ENCODE measurements around the gene APBA1. TPM values are rescaled to one million over a fixed set of nuclear protein-coding genes. Genes with fewer than 3 reads are reported as not detected.

Gene APBA1
- polyA plus RNA-seq, 1 experiment = 6.7 TPM

DNA sequence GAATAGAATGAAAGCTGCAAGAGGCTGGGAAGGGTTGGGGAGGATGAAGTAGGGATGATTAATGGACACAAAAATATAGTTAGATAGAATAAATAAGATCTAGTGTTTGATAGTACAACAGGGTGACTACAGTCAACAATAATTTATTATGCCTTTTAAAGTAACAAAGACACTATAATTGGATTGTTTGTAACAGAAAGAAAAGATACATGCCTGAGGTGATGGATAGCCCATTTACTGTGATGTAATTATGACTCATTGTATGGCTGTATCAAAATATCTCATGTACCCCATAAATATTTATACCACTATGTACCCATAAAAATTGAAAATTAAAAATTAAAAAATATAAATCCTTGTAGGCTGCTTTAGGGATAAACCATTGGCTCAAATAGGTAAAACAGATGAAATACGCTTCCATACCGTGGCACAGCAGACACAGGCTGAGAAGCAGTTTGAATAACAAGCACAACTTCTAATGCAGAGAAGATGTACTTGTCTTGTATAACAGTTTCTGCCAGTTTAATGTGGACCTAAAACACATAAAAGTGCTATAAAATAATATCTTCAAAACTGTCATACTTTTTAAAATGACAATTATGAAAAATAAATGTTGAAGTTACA, 34.9 kb downstream of the APBA1 start:
- POLR2A ChIA-PET = no interaction called here
- Histone ChIP-seq H3K4me3 (ENCODE audit: low read depth, low read length) (no peak overlapping the region), H3K9me3 (ENCODE audit: control insufficient read depth, insufficient read depth, low read length) (no peaks in the 10 kb centered on the region), H3K27me3 (ENCODE audit: control insufficient read depth, insufficient read depth, low read length) (no peaks in the 10 kb centered on the region), H3K27ac (ENCODE audit: low read depth, low read length) (no peak overlapping the region)
- DNase-seq (ENCODE audit: low read depth, low spot score) = no peak
- TF ChIP-seq, protein P1, sequence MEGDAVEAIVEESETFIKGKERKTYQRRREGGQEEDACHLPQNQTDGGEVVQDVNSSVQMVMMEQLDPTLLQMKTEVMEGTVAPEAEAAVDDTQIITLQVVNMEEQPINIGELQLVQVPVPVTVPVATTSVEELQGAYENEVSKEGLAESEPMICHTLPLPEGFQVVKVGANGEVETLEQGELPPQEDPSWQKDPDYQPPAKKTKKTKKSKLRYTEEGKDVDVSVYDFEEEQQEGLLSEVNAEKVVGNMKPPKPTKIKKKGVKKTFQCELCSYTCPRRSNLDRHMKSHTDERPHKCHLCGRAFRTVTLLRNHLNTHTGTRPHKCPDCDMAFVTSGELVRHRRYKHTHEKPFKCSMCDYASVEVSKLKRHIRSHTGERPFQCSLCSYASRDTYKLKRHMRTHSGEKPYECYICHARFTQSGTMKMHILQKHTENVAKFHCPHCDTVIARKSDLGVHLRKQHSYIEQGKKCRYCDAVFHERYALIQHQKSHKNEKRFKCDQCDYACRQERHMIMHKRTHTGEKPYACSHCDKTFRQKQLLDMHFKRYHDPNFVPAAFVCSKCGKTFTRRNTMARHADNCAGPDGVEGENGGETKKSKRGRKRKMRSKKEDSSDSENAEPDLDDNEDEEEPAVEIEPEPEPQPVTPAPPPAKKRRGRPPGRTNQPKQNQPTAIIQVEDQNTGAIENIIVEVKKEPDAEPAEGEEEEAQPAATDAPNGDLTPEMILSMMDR (IDR thresholded peaks at IDR 0.05; ENCODE audit: low read depth, low read length) = no peak
- CTCF ChIA-PET = no interaction called here

DNA sequence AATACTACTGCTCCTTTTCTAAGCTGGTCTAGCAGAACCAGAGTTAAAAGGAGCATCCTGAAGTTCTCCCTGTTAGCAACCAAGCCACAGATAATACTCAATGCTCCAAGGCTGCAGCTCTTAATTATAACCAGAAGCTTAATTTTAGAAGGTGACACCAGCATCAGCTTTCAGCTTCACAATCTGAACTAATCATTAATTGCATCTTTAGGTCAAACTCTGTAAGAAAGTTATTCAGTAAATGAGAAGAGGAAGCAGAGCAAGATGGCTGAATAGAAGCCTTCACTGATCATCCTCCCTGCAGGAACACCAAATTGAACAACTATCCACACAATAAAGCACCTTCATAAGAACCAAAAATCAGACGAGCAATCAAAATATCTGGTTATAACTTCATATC, 38.5 kb downstream of the APBA1 start:
- TF ChIP-seq, protein P1 (IDR thresholded peaks at IDR 0.05; ENCODE audit: low read depth, low read length) = no peak
- Histone ChIP-seq H3K27me3 (ENCODE audit: control insufficient read depth, insufficient read depth, low read length) (no peaks in the 10 kb centered on the region), H3K9me3 (ENCODE audit: control insufficient read depth, insufficient read depth, low read length) (no peaks in the 10 kb centered on the region), H3K4me3 (ENCODE audit: low read depth, low read length) (no peak overlapping the region), H3K27ac (ENCODE audit: low read depth, low read length) (no peak overlapping the region)
- ChIA-PET CTCF (interaction anchor here (0.6 kb wide), 1 partner anchor 112 kb away, joined by 3 read pairs; no protein-coding TSS in a partner anchor), POLR2A (no interaction called here)
- no peak for DNase-seq (ENCODE audit: low read depth, low spot score)

DNA sequence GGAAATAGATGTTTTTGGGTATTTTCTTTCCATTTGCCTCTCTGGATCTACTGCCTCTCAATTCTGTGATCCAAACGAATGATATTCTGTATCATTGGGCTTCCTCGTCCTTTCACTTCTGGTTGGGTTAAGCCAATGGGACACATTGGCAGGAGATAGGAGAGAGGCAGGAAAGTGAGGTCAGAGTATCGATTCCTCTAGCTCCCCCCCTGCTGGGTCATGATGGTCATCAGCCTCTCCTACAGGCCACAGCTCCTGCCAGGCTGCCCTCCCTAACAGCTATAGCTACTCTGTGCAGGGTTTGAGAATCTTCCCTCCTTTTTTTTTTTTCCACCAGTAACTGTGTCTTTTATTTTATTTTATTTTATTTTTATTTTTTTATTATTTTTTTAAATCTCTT, 39.4 kb downstream of the APBA1 start:
- ChIA-PET CTCF (interaction anchor here (0.6 kb wide), 1 partner anchor 26 kb away, joined by 3 read pairs; no protein-coding TSS in a partner anchor), POLR2A (no interaction called here)

DNA sequence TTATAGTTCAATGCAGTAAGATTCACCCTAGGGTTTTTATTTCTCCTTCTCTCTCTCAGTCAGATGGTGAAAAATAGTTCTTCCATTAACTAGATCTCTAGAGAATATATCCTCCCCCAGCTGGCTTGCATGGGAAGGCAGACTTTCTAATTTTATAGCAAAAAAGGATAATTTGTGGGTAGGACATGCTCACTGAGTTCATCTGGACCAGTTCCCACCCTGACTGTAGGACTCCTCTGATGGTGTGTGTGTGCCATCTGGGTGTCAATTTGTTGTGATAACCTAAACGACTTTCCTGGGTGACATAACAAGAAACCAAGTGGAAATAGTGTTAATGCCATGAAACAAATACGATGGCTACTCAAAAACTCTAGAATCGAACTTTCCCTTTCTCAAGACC, 44.9 kb downstream of the APBA1 start:
- CTCF ChIA-PET = no interaction called here
- POLR2A ChIA-PET = no interaction called here
- no peak for DNase-seq (ENCODE audit: low read depth, low spot score)

More for the DNA sequence above, 39.4 kb downstream of the APBA1 start:
- no peaks in the 10 kb centered on the region for H3K27me3 ChIP-seq (ENCODE audit: control insufficient read depth, insufficient read depth, low read length)
- H3K27ac ChIP-seq (ENCODE audit: low read depth, low read length) = no peak overlapping the region
- H3K9me3 ChIP-seq (ENCODE audit: control insufficient read depth, insufficient read depth, low read length) = no peaks in the 10 kb centered on the region
- DNase-seq (ENCODE audit: low read depth, low spot score) = no peak
- H3K4me3 ChIP-seq (ENCODE audit: low read depth, low read length) = no peak overlapping the region
- TF ChIP-seq, protein P1 (IDR thresholded peaks at IDR 0.05; ENCODE audit: low read depth, low read length) = no peak

DNA sequence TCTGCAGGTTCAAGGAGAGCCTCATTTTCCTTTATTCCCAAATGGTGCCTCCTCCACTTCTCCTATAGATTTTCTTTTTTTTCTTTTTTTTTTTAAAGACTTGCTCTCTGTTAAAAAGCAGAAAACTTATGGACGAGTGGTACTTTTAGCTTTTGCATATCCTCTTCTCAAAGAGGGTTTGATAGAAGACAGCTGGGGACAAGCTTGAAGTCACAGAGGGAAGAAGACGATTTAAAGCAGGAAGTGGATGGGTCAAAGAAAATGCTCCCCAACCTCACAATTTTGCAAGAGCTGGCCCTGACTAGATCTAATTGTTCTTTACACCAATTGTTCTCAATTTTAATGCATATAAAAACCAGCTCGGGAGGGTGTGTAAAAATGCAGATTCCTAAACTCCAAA, 48.9 kb downstream of the APBA1 start:
- POLR2A ChIA-PET = no interaction called here
- CTCF ChIA-PET = no interaction called here

More for the DNA sequence above, 44.9 kb downstream of the APBA1 start:
- Histone ChIP-seq H3K27me3 (ENCODE audit: control insufficient read depth, insufficient read depth, low read length) (no peaks in the 10 kb centered on the region), H3K4me3 (ENCODE audit: low read depth, low read length) (no peak overlapping the region), H3K9me3 (ENCODE audit: control insufficient read depth, insufficient read depth, low read length) (no peaks in the 10 kb centered on the region), H3K27ac (ENCODE audit: low read depth, low read length) (no peak overlapping the region)
- TF ChIP-seq, protein P1 (IDR thresholded peaks at IDR 0.05; ENCODE audit: low read depth, low read length) = no peak

More for the DNA sequence above, 48.9 kb downstream of the APBA1 start:
- DNase-seq (ENCODE audit: low read depth, low spot score) = no peak
- TF ChIP-seq, protein P1 (IDR thresholded peaks at IDR 0.05; ENCODE audit: low read depth, low read length) = no peak
- Histone ChIP-seq H3K27ac (ENCODE audit: low read depth, low read length) (no peak overlapping the region), H3K4me3 (ENCODE audit: low read depth, low read length) (no peak overlapping the region), H3K9me3 (ENCODE audit: control insufficient read depth, insufficient read depth, low read length) (no peaks in the 10 kb centered on the region), H3K27me3 (ENCODE audit: control insufficient read depth, insufficient read depth, low read length) (no peaks in the 10 kb centered on the region)

All from AG04450 (cell line).